Endothelial cell (in vitro differentiated cells): Measurements from ENCODE around the gene IL10. TPM values are rescaled to one million over a fixed set of nuclear protein-coding genes. Genes with fewer than 3 reads are reported as not detected.

ENCODE experiments used
- DNase-seq: peaks from one replicate; pipeline ENCODE4 v3.0.0; 2021; ENCODE audit warnings: low spot score
- H3K27ac Mint-ChIP-seq: one replicate; pipeline ENCODE4 v1.8.0; 2021; ENCODE audit warnings: mixed read lengths, inconsistent platforms; ENCODE audit not compliant: unreplicated experiment
- H3K27me3 Mint-ChIP-seq: one replicate; pipeline ENCODE4 v1.8.0; 2021; ENCODE audit warnings: mild to moderate bottlenecking, moderate library complexity, mixed read lengths, inconsistent platforms; ENCODE audit not compliant: unreplicated experiment
- H3K36me3 Mint-ChIP-seq: one replicate; pipeline ENCODE4 v1.8.0; 2021; ENCODE audit warnings: mild to moderate bottlenecking, low read depth, mixed read lengths, inconsistent platforms; ENCODE audit not compliant: unreplicated experiment
- H3K4me1 Mint-ChIP-seq: one replicate; pipeline ENCODE4 v1.8.0; 2021; ENCODE audit warnings: mild to moderate bottlenecking, mixed read lengths, inconsistent platforms; ENCODE audit not compliant: unreplicated experiment
- H3K4me3 Mint-ChIP-seq: one replicate; pipeline ENCODE4 v1.8.0; 2021; ENCODE audit warnings: mild to moderate bottlenecking, mixed read lengths, inconsistent platforms; ENCODE audit not compliant: unreplicated experiment
- H3K9me3 Mint-ChIP-seq: one replicate; pipeline ENCODE4 v1.8.0; 2021; ENCODE audit warnings: mixed read lengths, inconsistent platforms; ENCODE audit not compliant: unreplicated experiment
- CTCF ChIP-seq: fragments of 200-600 bp; sonication (generic); IDR thresholded peaks from one replicate; pipeline ENCODE4 v1.5.0; 2021; ENCODE audit warnings: antibody characterized with exemption; ENCODE audit not compliant: unreplicated experiment
- total RNA-seq: library from RNA; stranded (reverse); fragmentation: NEBNext Ultra II Directional; extraction: Animal tissue kit (Norgen Biotek cat#: 25700); gene quantifications from one replicate; pipeline ENCODE4 v1.2.1, GENCODE V29; 2021; ENCODE audit not compliant: unreplicated experiment

Gene IL10
- total RNA-seq, 1 donor from 2014 or later = not detected

- H3K4me1 Mint-ChIP-seq = peaks cover 9% of the 10 kb centered on the region
- H3K4me3 Mint-ChIP-seq = no peak overlapping the region
- H3K9me3 Mint-ChIP-seq = no peaks in the 10 kb centered on the region
- peak; percentile 67 for DNase-seq
- peaks cover 6% of the 10 kb centered on the region for H3K27me3 Mint-ChIP-seq
- no peak for TF ChIP-seq CTCF
- H3K27ac Mint-ChIP-seq = peak overlapping the region; percentile 42
- H3K36me3 Mint-ChIP-seq = peaks cover 9% of the 10 kb centered on the region
Measured at GRCh38 chr1:206725109-206725963, 47.0 kb downstream of the IL10 start.

- Mint-ChIP-seq H3K27ac (no peak overlapping the region), H3K4me3 (no peak overlapping the region), H3K9me3 (no peaks in the 10 kb centered on the region), H3K36me3 (peaks cover 4% of the 10 kb centered on the region), H3K27me3 (peaks cover 6% of the 10 kb centered on the region), H3K4me1 (peaks cover 9% of the 10 kb centered on the region)
- DNase-seq = no peak
- no peak for TF ChIP-seq CTCF
Measured at GRCh38 chr1:206723805-206724472, 48.4 kb downstream of the IL10 start.

- Mint-ChIP-seq H3K36me3 (peaks cover 4% of the 10 kb centered on the region), H3K27ac (no peak overlapping the region), H3K4me1 (peaks cover 9% of the 10 kb centered on the region), H3K9me3 (no peaks in the 10 kb centered on the region), H3K27me3 (peaks cover 6% of the 10 kb centered on the region), H3K4me3 (no peak overlapping the region)
- TF ChIP-seq CTCF = no peak
- DNase-seq = no peak
Measured at GRCh38 chr1:206723462-206723804, 48.9 kb downstream of the IL10 start.

DNA sequence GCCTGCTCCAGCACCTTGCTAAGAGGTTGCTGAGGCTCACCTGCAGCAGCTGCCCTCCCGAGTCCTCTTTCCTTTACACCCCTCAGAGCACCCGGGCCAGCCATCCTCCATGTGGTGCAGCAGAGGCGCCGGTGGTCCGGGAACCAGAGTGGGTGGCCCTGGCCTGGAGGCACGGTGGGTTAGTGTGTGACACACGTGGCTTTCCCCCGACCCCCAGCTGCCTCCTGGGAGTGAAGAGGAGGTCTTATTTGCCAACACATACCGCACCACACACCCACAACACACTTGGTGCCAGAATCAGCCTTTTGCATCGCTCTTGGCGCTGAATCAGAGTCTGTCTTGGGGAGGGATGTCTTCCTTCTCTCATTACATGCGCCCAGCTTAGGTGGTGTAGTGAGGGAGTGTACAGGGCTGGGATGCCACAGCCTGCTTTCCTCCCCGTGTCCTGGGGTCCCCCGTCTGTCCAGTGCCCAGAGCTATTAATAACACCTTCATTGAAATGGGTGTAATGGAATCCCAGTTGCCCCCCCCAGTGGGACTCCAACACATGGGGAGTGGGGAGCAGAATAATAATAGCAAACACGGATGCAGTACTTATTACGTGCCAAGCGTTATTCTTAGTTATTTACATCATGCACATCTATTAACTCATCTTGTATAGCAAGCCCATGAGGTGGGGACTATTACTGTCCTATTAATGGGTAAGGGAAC is 49.4 kb downstream of the IL10 start:
- no peak overlapping the region for H3K27ac Mint-ChIP-seq

More for the DNA sequence above, 49.4 kb downstream of the IL10 start:
- Mint-ChIP-seq H3K27me3 (peaks cover 6% of the 10 kb centered on the region), H3K36me3 (peaks cover under 1% of the 10 kb centered on the region), H3K4me3 (no peak overlapping the region), H3K4me1 (peaks cover 9% of the 10 kb centered on the region), H3K9me3 (no peaks in the 10 kb centered on the region)
- TF ChIP-seq CTCF = no peak
- DNase-seq = no peak
